Spleen (tissue), 7 donors: ENCODE measurements around the gene DYSF.

Source experiments
- POLR2A ChIP-seq, 3 donors: fragments of 450-650 bp; IDR thresholded peaks; one replicate each; pipeline ENCODE4 v1.5.1; 2017; ENCODE audit warnings: antibody characterized with exemption in 3 of 3, mild to moderate bottlenecking in 1 of 3
- TF ChIP-seq, protein P1 (sequence below), 11 experiments: fragments of 200-600 bp in 7 of 11; fragments of 450-650 bp in 4 of 11; sonication (generic) in 4 of 11; IDR thresholded peaks in 8 of 11; conservative IDR thresholded peaks in 3 of 11; 1 replicate in 7 of 11; 2 replicates in 4 of 11; pipeline versions ENCODE4 v1.4.0 to v1.8.0; 2016 to 2021; ENCODE audit warnings: antibody characterized with exemption in 11 of 11, inconsistent platforms in 4 of 11, mild to moderate bottlenecking in 1 of 11
- donor health status: DM: no; HTN: no; CAD: no; lungs with moderate emphysema.
- donor health status: DM: no; HTN: no; CAD: no.
- donor health status: DM: no; HTN: no; CAD: no.

DNA sequence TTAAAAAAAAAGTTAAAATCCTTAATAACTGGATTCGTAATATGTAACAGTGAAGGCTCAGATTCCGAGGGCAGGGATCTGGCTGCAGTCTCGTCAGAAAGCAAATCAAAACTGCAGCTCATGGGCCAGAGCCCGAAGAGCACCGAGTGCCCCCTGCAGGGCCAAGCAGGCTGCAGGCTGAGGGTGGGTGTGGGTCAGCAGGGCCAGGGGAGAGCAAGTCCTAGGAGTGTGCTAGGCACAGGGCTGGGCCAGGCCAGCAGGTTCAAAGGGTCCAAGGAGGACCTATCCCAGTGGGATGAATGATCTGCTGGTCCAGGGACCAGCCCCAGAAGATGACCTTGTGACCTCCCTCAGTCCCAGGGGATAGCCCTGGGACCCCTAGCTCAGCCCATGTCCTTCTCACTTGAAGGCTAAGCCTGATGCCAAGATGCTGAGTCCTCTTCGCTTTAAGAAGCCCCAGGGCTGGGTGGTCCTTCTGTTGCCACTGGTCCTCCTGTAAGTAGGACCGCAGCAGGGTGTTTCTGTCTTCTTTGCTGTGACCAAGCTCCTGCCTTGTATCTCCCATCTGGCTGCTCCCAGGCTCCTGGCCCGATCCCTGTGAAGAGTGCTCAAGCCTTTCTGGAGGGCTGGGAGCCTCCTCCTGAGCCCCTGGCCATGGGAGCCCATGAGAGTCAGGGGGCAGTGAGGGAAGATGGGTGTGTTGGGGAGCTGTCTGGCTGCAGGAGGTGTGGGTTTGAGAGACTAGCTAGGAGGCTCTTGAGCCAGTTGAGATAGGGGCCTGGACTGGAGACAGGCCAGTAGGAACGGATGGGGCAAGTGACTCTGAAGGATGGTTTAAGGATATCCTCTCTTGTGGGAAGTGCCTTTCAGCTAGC lies 150.7 kb downstream of the DYSF start:
- TF ChIP-seq, protein P1, sequence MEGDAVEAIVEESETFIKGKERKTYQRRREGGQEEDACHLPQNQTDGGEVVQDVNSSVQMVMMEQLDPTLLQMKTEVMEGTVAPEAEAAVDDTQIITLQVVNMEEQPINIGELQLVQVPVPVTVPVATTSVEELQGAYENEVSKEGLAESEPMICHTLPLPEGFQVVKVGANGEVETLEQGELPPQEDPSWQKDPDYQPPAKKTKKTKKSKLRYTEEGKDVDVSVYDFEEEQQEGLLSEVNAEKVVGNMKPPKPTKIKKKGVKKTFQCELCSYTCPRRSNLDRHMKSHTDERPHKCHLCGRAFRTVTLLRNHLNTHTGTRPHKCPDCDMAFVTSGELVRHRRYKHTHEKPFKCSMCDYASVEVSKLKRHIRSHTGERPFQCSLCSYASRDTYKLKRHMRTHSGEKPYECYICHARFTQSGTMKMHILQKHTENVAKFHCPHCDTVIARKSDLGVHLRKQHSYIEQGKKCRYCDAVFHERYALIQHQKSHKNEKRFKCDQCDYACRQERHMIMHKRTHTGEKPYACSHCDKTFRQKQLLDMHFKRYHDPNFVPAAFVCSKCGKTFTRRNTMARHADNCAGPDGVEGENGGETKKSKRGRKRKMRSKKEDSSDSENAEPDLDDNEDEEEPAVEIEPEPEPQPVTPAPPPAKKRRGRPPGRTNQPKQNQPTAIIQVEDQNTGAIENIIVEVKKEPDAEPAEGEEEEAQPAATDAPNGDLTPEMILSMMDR (IDR thresholded peaks at IDR 0.05 in 8 of 11, conservative IDR thresholded peaks at IDR 0.05 in 3 of 11): no peak
- no peak for TF ChIP-seq POLR2A (IDR thresholded peaks at IDR 0.05)
